ENCODE data around the gene MPP4. TPM values are rescaled to one million over a fixed set of nuclear protein-coding genes. Genes with fewer than 3 reads are reported as not detected.

The MPP4 gene
- total RNA-seq, 4 donors from 2014 or later: 0.33 TPM; not detected in 3

- in situ Hi-C loops (cut with MboI; ENCODE audit: low sequenced_read_pairs in 4 of 4) (no loop called here), intact Hi-C loops (cut with DNase I; ENCODE audit: low total_unique reads) (loop anchor here (2.0 to 10.0 kb wide), 3 partner anchors 140 to 237 kb away; partner anchors contain the start of gene ALS2)
- H3K36me3 ChIP-seq: peaks cover 0 to 18% of the 10 kb centered on the region in 2 donors
- ATAC-seq: peak; percentile 40 to 53
- no peaks in the 10 kb centered on the region for H3K9me3 ChIP-seq
- H3K27me3 ChIP-seq: no peaks in the 10 kb centered on the region
- DNase-seq: peak in 1 of 2 donors; percentile 6
- peak overlapping the region; percentile 90 to 96 (median 94) for H3K27ac ChIP-seq
- peaks cover 15 to 16% of the 10 kb centered on the region in 2 donors for H3K4me1 ChIP-seq
- peak overlapping the region; percentile 75 to 98 (median 93) for H3K4me3 ChIP-seq
- TF ChIP-seq CTCF (IDR thresholded peaks at IDR 0.05 in 4 of 5, conservative IDR thresholded peaks at IDR 0.05 in 1 of 5) (no peak), POLR2A (IDR thresholded peaks at IDR 0.05) (no peak)
These were observed 56.3 kb downstream of the MPP4 start for GRCh38 chr2:201642086-201642578.

- Histone ChIP-seq H3K27me3 (no peaks in the 10 kb centered on the region), H3K4me1 (peaks cover 10 to 12% of the 10 kb centered on the region in 2 donors), H3K36me3 (peaks cover 4 to 40% of the 10 kb centered on the region in 2 donors), H3K9me3 (no peaks in the 10 kb centered on the region), H3K4me3 (no peak overlapping the region), H3K27ac (no peak overlapping the region)
- TF ChIP-seq CTCF (IDR thresholded peaks at IDR 0.05 in 4 of 5, conservative IDR thresholded peaks at IDR 0.05 in 1 of 5) (no peak), POLR2A (IDR thresholded peaks at IDR 0.05) (no peak)
- intact Hi-C loops (cut with DNase I; ENCODE audit: low total_unique reads): no loop called here
- ATAC-seq: no peak
- no peak for DNase-seq
- in situ Hi-C loops (cut with MboI; ENCODE audit: low sequenced_read_pairs in 4 of 4): no loop called here
These were observed 59.2 kb downstream of the MPP4 start for GRCh38 chr2:201639205-201639604.

- Histone ChIP-seq H3K9me3 (no peaks in the 10 kb centered on the region), H3K4me3 (no peak overlapping the region), H3K4me1 (peaks cover 5 to 6% of the 10 kb centered on the region in 2 donors), H3K27me3 (no peaks in the 10 kb centered on the region), H3K27ac (no peak overlapping the region), H3K36me3 (peaks cover 4 to 48% of the 10 kb centered on the region in 2 donors)
- ATAC-seq (no peak), DNase-seq (no peak)
- intact Hi-C loops (cut with DNase I; ENCODE audit: low total_unique reads) (no loop called here), in situ Hi-C loops (cut with MboI; ENCODE audit: low sequenced_read_pairs in 4 of 4) (no loop called here)
- no peak for TF ChIP-seq CTCF (IDR thresholded peaks at IDR 0.05 in 4 of 5, conservative IDR thresholded peaks at IDR 0.05 in 1 of 5)
- TF ChIP-seq POLR2A (IDR thresholded peaks at IDR 0.05): no peak
These were observed 60.1 kb downstream of the MPP4 start for GRCh38 chr2:201638326-201638725.

- in situ Hi-C loops (cut with MboI; ENCODE audit: low sequenced_read_pairs in 4 of 4): no loop called here
- no peaks in the 10 kb centered on the region for H3K27me3 ChIP-seq
- no peak for ATAC-seq
- no peaks in the 10 kb centered on the region for H3K9me3 ChIP-seq
- TF ChIP-seq POLR2A (IDR thresholded peaks at IDR 0.05) (no peak), CTCF (IDR thresholded peaks at IDR 0.05 in 4 of 5, conservative IDR thresholded peaks at IDR 0.05 in 1 of 5) (no peak)
- intact Hi-C loops (cut with DNase I; ENCODE audit: low total_unique reads): no loop called here
- no peak for DNase-seq
- no peak overlapping the region for H3K27ac ChIP-seq
- H3K4me1 ChIP-seq: no peaks in the 10 kb centered on the region
- no peak overlapping the region for H3K4me3 ChIP-seq
- H3K36me3 ChIP-seq: peaks cover 4 to 79% of the 10 kb centered on the region in 2 donors
These were observed 64.7 kb downstream of the MPP4 start for GRCh38 chr2:201633661-201634249.

Data from gastrocnemius medialis (tissue), 4 donors.